Hepatocyte (in vitro differentiated cells): ENCODE results near the gene KIF1B.

ENCODE experiments used
- CTCF ChIP-seq: fragments of 200-600 bp; sonication (generic); IDR thresholded peaks from 2 replicates; pipeline ENCODE4 v1.5.1; 2016; ENCODE audit warnings: antibody characterized with exemption, mild to moderate bottlenecking; ENCODE audit not compliant: poor library complexity
- EZH2 ChIP-seq: fragments of 200-600 bp; sonication (generic); IDR thresholded peaks from 2 replicates; pipeline ENCODE4 v1.6.1; 2016; ENCODE audit warnings: antibody characterized with exemption, mild to moderate bottlenecking, borderline replicate concordance
- EZH2phosphoT487 ChIP-seq: fragments of 200-600 bp; sonication (generic); IDR thresholded peaks from one replicate; pipeline ENCODE4 v1.6.1; 2018; ENCODE audit warnings: antibody characterized with exemption, mild to moderate bottlenecking, low read depth, moderate library complexity; ENCODE audit not compliant: unreplicated experiment, severe bottlenecking

GRCh38 chr1:10316752-10317151 is 106.4 kb downstream of the KIF1B start:
- no peak for TF ChIP-seq EZH2
- TF ChIP-seq CTCF: no peak
- TF ChIP-seq EZH2phosphoT487: no peak
